ENCODE data around the gene WASL.
"Not testable (repeated sequence)": the region's sequence is repeated elsewhere in the genome, so short reads cannot be mapped to it uniquely, and the experiment has no call there.

Gene WASL

DNA sequence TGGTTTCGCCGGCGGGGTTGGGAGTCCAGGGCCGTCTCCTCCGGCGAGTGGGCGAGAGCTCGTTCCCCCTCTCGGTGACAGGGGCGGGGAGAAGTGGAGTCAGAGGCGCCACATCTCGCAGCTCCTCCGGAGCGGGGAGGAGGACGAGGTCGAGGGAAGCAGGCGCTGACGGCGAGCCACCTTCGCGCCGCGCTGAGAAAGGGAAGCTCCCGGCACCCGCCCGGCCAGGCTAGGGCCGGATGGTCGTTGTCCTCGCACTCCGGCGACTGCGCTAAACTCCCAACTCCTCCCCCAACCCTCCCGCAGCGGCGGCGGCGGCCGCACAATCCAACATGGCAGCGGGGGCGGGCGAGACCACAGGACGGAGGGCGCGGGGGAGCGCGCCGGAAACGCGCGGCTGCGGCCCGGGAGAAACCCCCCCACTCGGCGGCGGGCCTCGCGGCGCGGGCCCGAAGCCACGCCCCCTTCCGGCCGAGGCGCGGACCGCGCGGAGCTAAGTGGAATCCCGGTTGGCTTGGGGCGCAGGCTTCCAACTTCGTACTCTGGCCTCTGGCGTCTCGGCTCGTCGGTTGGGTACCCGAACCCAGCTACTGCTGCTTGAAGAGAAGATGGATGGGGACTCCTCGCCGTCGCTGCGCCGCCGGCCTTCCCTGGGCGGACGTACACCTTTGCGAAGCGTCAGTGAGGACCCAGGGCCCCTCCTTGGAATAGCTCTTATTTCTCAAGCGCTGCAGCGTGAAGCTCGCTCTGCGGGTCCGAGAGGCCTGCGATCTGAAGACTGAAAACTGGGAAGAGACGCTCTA lies at the start of gene WASL:
Gene WASL (minus strand): TSS at position 270 of the 803 bp plus-strand sequence. CDS start 269 bp downstream, at position 1.
- DNase-seq, result peak; percentile 87

DNA sequence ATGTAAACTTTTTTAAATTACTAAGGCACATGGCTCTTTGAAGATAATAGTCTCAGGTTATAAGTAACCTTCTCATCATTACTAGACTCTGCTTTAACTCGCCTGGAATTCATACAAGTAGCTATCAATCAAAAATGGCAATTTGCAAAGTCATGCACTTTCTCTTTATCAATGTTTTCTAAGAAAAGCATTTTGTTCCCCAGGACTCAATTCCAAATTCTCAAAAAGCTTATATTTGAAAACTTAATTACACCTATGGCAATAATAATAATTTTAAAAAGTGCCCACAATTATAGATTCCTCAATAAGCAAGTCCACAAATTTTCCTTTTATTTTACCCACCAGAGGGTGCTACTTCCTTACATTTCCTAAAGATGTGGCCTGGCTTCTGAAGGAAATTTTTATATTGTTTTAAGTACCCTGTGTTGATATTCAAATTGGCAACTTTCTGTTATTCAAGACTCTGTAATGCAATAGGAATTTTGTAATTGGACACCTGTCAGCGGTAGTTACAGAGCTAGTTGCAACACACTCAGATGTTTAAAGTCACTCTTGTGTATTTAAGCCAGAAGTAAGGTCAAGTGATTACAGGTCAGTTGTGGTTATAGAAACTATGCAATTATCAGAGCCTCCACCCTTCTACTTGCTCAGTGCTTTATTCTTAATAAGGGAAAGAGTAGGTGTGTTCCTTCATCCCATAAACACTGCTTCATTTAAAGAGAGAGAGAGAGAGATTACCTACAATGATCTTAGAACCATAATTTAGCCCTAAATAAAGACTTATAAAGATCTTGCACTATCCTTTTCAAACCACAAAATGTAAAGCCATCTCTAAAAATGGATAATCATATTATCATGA lies 49.1 kb upstream of the WASL start:
- DNase-seq, result no peak

DNA sequence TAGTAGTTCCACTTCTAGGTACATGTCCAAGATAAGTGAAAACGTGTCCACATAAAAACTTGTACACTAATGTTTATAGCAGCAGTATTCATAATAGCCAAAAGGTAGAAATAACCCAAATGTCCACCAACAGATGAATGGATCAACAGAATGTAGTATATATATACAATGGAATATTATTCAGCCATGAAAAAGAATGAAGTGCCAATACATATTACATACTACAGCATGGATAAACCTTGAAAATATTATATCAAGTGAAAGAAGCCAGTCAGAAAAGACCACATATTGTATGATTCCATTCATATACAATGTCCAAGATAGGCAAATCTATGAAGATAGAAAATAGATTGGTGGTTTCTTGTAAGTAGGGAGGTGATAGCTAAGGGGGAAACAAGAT lies 47.8 kb upstream of the WASL start:
- DNase-seq, result no peak

DNA sequence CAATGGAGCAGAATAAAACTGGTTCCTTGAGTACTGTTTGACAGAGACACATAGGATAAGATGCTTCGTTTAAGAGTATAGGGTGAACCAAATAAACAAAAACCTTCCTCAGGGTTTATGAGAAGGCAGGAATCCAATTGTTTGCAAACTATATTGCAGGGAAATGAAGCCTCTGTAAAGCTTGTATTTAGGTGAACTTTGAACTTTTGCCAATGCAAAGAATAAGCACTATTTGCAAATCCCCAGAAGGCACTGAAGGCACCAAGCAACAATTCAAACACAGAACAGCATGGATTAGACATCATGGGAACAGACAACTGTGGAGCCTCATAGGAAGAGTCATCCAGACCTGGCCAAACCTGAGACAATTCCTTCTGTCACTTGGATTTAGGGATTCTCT lies 47.1 kb upstream of the WASL start:
- no peak for DNase-seq

DNA sequence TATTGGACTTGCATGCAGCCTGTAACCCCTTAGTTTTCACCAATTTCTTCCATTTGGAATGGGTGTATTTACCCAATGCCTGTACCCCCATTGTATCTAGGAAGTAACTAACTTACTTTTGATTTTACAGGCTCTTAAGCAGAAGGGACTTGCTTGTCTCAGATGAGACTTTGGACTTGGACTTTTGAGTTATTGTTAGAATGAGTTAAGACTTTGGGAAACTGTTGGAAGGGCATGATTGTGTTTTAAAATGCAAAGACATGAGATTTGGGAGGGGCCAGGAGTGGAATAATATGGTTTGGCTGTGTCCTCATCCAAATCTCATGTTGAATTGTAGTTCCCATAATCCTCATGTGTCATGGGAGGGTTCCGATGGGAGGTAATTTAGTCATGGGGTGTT lies 46.3 kb upstream of the WASL start:
- DNase-seq, result not testable (repeated sequence)

DNA sequence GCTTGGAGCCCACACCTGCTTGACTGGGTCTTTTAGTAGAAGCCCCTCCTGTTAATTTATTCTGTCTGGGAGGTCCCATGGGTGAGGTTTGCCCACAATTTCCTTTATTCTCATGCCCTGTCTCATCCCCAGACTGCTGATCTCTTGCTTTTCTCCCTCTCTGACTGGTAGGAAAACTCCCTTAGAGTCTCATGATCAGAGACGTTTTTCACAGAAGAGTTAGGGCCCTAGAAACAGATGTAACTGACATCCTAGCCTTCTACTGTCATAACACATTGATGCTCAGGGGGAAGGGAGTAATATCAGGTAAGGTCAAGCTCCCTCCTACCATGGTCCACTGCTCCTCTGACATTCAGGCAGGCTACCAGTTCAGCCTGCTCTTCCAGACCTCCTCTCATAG lies 43.7 kb upstream of the WASL start:
- no peak for DNase-seq

DNA sequence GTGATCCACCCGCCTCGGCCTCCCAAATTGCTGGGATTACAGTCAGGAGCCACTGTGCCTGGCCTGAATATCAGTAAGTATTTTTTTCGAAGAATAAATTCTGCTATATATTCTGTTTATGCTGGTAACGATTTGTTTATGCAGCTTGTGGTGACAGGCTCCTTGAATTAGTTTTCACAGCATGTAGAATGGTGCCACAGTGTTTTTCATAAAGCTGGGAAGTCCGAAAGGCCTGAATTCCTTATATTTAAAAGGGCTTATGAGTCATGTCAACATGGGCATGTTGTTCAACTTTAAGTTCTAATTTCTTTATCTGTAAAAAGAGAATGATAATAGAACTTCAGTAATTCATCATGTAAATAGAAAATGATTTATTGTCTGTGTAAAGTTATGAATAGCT lies 42.2 kb upstream of the WASL start:
- no peak for DNase-seq

DNA sequence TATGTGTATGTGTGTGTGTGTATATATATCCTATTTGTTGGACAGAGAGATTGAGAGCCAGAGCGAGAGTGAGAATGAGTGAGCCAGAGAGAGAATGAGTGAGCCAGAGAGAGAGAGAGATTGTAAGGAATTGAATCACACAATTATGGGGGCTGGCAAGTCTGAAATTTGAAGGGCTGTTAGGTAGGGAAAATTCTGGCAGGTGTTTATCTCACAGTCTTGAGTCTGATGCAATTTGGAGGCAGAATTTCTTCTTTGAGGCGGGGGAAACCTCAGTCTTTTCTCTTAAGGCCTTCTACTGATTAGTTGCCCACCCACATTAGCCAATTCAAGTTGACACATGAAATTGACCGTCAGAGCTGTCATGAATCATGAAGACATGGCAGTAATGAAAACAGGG lies 41.0 kb upstream of the WASL start:
- DNase-seq, result no peak

DNA sequence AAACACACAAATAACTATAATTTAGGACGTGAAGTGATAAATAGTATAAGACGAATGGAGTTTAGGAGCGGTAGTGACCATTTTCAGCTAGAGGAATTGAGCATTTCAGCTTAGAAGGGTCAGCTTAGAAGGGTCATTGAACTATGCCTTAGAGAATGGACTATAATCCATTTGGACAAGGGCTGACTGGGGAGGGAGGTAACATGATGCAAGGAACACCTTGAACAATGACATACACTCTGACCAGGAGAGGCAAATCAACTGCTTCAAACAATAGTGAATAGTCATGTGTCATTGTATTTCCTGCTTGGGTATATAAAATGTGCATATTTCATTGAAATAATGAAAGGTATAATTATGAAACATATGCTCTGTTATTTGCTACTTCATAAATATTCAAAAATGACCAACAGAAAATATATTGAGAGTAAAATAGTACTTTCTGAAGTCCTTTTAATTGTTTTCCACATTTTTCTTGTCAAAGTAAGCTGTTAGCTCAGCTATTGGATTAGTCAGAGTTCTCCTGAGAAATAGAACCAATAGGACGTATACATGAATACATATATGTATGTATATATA lies 40.5 kb upstream of the WASL start:
- no peak for DNase-seq

DNA sequence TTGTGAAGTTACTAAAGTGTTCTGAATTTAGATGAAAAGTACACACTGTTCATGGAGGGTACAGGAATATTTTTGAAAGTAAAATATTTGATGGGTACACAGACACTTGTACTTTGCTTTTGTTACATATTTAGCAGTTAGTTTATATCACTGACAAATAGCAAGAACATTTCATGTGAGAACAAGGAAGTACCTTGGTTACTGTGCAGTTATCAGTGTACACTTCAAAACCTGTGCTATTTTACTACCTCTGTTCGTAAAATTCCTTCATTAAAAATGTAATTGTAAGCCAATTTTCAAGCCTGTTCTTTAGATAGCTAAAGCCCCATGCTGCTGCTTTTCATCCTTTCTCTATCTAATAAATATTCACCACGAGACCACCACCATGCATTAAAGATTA lies 39.8 kb upstream of the WASL start:
- DNase-seq, result no peak

DNA sequence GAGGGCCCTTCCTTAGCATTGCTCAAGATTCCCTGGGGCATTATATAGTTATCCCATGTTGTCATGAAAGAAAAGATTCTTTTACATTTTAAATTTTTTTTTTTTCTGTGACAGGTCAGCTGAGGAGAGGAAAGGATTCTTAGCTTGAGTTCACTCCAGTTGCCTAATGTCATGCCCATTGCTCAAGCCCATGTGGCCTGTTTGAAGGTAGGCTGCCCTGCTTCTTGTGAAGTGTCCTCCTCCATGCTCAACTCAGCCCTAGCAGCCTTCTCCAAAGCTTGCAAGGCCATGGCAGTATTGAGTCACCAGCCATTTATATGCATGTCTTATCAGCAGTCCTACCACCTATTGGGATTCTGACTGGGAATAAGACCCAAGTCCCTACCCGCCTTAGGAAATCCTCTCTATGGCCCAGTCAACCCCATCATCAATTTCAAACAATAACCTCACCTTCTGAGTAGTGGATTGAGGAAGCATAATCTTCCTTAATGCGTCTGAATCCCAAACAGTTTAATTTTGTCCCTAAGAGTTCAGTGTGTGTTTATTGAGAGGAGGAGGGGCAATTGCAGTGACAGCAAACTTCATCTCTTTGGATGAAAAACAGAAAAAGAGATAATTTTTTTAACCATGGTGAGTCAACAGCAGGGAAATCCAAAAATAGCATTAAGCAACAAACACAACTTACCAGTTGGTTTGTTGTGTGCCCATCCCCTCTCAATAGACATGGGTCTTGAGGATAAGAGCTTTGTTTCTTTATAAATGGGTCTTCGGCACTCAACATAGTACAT lies 38.6 kb upstream of the WASL start:
- no peak for DNase-seq

DNA sequence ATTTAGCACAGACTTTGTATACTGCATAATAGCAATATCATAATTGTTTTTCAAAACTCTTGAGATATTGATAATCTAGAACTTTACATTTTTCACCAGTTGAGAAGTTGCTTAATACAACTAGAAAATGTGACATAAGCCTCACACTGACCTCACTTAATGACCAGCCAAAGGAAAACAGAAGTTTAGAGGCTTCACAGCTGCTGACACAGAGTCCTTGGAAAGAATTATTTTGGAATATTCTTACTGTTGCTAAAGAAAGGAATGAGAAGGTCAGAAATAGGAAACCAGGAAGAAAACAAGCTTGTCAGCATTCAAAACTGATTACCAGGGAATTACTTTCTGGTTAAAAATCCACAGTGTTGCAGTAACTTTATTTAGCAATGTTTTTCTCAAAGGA lies 35.5 kb upstream of the WASL start:
- no peak for DNase-seq

DNA sequence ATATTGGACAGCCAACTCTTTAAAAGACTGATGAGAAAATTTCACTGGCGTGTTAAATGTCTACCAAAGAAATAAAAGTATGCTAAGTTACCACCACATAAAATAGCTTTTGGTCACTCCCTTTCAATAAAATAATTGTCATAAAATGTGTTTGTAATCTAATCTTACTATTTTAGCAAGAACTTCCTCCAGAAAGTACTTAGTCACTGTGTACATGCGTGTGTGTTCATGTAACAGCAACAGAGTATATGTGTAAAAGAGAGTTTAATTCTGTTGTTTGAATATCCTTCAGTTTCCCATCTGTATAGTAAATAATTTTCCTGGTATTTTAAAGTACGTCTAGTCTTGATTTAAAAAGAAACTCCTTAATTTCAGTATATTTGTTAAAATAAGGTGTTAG lies 35.0 kb upstream of the WASL start:
- no peak for DNase-seq

DNA sequence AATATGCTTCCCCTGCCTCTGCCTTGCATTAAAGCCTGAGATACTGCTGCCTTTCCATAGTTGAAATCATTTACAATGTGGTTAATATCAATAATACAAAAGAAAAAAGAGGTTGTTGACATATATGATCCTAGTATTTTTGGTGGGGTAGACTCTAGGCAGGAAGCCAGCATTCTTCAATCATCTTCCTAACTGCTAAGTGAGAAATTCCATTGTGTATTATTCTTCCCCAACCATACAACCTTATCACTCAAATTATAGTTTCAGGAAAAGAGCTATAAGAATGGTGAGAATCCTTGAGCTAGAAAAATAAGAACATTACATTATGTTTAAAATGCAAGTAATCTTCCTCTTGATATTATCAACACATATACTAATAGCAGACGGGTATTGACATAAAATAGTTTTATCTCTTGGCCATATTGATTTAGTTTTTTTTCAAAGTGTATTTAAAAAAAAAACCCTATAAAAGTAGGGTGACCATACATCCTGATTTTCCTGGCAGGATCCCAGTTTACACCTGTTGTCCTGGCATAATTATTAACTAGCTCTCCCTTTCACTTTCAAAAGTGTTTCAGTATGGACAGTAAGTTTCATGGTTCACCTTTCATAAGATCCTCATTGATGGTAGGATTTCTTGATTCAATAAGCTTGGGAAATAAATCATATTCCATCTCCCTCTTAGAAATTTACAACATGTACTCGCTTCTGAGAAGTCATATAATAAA lies 33.4 kb upstream of the WASL start:
- DNase-seq, result no peak

DNA sequence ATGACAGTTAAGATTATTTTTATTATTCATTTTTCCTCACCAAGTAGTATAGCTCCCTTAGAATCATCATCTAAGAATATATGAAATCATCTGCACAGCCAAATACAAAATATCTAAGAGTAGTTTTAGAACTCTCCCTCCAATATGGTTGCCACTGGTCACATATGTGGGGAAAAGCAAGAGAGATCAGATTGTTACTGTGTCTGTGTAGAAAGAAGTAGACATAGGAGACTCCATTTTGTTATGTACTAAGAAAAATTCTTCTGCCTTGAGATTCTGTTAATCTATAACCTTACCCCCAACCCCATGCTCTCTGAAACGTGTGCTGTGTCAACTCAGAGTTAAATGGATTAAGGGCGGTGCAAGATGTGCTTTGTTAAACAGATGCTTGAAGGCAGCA lies 31.7 kb upstream of the WASL start:
- not testable (repeated sequence) for DNase-seq

DNA sequence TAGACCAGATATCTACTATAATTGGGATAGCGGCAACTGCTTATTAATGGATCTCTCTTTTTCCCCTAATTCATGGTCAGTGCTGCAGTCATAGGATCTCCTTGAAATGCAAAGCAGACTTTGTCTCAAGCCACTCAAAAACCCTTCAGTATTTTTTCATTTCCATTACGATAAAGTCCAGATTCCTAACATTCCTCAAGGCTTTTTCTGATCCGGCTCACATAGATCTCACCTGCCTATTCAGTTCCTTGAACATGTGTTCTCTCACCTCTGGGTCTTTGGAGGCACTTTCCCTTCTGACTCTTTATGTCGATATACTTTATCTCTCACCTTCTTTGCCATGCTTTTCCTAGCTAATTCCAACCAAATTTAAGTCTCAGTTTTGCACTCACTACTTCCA lies 25.7 kb upstream of the WASL start:
- no peak for DNase-seq

DNA sequence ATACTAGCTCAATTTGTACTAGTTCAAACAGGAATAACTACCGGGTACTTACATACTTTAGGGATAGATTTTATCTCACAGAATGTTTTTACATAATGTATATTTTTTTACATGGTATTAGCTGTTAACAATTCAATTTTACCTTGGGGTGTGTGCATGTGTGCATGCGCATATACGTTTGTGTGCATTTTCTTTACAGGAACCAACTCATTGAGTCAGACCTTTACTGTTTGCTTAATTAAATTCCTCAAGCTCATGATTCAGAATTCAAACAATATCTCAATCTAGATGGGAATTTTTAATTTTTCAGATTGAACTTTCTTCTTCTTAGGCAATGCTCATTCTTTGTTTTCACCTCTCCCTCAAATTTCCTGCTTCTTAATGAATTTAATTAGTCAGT lies 24.7 kb upstream of the WASL start:
- DNase-seq, result no peak

DNA sequence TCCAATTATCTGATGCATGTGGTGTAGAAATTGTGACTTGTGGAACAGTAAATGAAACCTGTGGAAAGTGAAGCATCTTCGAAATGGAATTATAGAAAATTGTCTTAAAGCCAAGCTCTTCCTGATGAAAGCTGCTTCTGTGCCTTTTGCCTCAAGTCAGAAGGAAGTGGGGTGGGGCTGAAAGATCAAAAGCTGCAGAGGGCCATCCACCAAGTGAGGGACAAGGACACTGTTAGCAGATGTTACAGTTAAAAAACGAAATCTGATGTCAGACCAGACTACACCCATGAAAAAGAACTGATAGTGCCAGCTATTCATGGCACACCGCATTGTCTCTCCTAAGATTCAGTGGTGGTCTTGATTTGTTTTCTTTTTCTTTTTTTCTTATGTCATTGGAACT lies 23.8 kb upstream of the WASL start:
- no peak for DNase-seq

DNA sequence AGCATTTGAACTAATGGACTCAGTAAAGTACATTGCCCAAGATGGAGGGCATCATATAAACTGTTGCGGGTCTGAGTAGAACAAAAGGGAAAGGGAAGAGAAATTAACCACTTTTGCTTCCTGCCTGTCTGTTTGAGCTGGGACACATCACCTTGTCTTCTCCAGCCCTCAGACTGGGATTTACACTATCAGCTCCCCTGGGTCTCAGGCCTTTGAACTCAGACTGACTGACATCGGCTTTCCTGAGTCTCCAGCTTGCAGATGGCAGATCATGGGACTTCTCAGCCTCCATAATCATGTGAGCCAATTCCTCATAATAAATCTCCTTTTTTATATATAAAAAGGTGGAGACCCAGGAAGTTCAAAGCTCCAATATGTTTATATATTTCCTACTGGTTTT lies 23.0 kb upstream of the WASL start:
- no peak for DNase-seq

DNA sequence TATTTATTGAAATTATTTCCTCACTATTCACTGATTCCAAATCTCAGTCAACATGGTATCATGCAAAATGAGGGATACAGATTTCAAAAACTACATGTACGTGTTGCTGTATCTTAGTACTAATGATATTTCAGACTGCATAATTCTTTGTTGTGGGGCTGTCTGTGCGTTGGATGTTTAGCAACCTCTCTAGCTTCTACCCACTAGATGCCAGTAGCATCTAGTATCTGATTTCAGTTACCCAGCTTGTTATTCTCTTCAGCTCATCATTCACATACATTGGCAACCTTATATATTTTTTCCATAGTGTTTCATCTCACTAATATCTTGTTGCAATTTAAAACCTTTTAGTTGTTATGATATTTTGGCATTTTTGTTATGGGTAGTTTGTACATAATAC lies 22.5 kb upstream of the WASL start:
- DNase-seq, result no peak

DNA sequence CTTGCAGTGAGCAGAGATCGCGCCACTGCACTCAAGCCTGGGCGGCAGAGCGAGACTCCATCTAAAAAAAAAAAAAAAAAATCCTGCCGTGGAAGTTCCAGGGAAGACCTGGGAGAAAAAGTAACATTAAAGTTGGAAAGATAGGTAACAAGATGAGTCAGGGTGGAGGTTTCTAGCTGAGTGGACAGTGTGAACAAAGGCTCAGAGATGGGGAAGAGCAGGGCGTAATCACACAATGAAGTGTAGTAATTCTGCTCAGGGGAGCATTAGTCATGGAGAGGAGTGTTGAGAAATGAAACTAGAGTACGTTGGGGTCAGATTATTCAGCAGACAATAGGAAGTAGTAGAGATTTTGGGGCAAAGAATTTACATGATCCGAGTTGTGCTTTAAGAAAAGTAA lies 21.6 kb upstream of the WASL start:
- no peak for DNase-seq

DNA sequence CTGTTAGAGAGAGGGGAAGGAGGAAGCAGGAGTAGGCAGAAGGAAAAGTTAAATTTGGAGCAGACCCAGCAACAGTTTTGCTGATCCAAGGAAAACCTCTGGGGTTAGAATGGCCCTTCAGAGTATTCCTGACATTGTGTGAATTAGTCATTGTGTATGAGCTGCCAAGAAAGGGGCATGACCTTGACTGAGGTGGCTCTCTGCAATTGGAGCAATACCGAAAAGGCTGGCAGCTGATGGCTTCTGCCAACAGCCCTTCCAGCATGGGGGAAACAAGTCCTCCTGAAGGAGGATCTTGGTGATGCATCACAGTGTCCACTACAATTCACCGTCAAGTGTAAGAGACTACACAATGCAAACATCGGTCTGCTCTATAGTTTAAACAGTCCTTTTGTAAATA lies 20.6 kb upstream of the WASL start:
- no peak for DNase-seq
